Measurements from ENCODE around the gene MCC. TPM values are rescaled to one million over a fixed set of nuclear protein-coding genes. Genes with fewer than 3 reads are reported as not detected.
A peak's percentile ranks its signal among the peaks of the same experiment; 100 is the strongest.

The MCC gene
- total RNA-seq, 6 donors from 2014 or later: 12.1 to 67.1 (median 21.3) TPM

DNA sequence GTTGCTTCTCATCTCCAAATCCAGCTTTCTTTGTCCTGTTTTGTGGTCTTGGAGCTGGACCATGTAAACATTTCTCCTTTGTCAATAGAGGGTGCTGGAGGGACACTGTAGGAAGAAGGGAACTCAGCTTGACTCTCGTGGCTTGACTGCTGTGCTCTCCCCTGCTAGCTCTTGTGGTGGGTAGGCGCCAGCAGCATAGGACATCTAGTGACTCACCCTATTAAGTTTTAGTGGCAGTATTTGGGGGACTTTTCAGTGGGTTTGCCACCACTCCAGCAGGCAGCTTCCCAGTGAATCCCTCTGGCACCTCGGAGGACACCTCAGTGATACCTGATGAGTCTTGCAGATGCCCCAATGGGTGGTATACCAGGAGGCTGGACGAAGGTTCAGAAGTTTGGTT is 151.3 kb downstream of the MCC start:
- Histone ChIP-seq H3K4me1 (no peaks in the 10 kb centered on the region), H3K27me3 (no peaks in the 10 kb centered on the region), H3K9me3 (no peaks in the 10 kb centered on the region), H3K27ac (no peak overlapping the region), H3K4me3 (no peak overlapping the region), H3K36me3 (no peaks in the 10 kb centered on the region)
- no peak for TF ChIP-seq POLR2A (IDR thresholded peaks at IDR 0.05)
- TF ChIP-seq, protein P1, sequence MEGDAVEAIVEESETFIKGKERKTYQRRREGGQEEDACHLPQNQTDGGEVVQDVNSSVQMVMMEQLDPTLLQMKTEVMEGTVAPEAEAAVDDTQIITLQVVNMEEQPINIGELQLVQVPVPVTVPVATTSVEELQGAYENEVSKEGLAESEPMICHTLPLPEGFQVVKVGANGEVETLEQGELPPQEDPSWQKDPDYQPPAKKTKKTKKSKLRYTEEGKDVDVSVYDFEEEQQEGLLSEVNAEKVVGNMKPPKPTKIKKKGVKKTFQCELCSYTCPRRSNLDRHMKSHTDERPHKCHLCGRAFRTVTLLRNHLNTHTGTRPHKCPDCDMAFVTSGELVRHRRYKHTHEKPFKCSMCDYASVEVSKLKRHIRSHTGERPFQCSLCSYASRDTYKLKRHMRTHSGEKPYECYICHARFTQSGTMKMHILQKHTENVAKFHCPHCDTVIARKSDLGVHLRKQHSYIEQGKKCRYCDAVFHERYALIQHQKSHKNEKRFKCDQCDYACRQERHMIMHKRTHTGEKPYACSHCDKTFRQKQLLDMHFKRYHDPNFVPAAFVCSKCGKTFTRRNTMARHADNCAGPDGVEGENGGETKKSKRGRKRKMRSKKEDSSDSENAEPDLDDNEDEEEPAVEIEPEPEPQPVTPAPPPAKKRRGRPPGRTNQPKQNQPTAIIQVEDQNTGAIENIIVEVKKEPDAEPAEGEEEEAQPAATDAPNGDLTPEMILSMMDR (IDR thresholded peaks at IDR 0.05): peak in 1 of 6 experiments; percentile 11
- 62% methylated on average over 4 of the region's 4 CpGs; no CpG with 5 or more reads in 1 of the 2 donors for WGBS, 2 donors
- DNase-seq (no peak), ATAC-seq (ENCODE audit: low FRiP score in 2 of 2) (peak; percentile 72 to 73)

DNA sequence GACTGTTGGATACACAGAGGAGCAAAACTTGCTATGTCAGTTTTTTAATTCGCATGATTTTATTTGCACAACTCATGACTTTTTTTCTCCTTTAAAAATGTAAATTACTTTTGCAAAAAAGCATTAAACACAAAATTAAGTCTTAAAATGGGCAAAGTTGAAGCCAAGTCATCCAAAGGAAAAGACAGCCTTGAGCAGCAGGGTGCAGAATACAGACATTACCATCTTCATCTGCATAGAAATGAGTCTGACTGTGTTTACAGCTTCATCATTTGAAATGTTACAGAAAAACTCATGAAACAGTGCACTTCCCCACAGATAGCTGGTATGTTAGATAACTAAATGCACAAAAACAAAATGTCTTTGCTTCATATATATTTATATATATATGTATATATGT is 154.8 kb downstream of the MCC start:
- Histone ChIP-seq H3K36me3 (no peaks in the 10 kb centered on the region), H3K4me3 (no peak overlapping the region), H3K27me3 (no peaks in the 10 kb centered on the region), H3K9me3 (no peaks in the 10 kb centered on the region), H3K4me1 (peaks cover 5 to 9% (median 9%) of the 10 kb centered on the region in 4 donors), H3K27ac (no peak overlapping the region)
- TF ChIP-seq POLR2AphosphoS5 (IDR thresholded peaks at IDR 0.05) (no peak), POLR2A (IDR thresholded peaks at IDR 0.05) (no peak), EP300 (IDR thresholded peaks at IDR 0.05) (no peak)
- no peak for ATAC-seq (ENCODE audit: low FRiP score in 2 of 2)
- DNase-seq: no peak
- WGBS, 2 donors: 75 to 90% methylated on average over 1 of the region's 1 CpG

DNA sequence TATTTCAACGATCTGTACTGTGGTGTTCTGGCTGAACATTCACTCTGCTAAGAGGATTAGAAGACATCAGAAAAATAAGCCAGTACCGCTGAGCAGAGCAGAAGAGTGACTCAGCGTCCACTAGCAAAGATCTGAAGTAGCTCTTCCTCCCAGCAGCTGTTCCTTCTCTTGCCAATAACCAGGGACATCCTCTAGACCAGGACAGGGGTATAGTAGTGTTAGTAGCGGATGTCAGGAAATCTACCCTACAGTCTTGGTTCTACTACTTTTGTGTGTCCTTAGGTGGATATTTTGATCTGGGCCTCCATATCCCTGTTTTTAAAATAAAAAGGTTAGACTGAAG is 157.1 kb downstream of the MCC start:
- H3K27me3 ChIP-seq: no peaks in the 10 kb centered on the region
- 52 to 58% methylated on average over 4 of the region's 4 CpGs for WGBS, 2 donors
- no peak overlapping the region for H3K27ac ChIP-seq
- peaks cover 5 to 9% (median 9%) of the 10 kb centered on the region in 4 donors for H3K4me1 ChIP-seq
- no peak for TF ChIP-seq POLR2AphosphoS5 (IDR thresholded peaks at IDR 0.05)
- TF ChIP-seq, protein P1 (IDR thresholded peaks at IDR 0.05): no peak
- no peak for TF ChIP-seq POLR2A (IDR thresholded peaks at IDR 0.05)
- TF ChIP-seq EP300 (IDR thresholded peaks at IDR 0.05): no peak
- no peak overlapping the region for H3K4me3 ChIP-seq
- ATAC-seq (ENCODE audit: low FRiP score in 2 of 2) (peak in 1 of 2 donors; percentile 82), DNase-seq (no peak)
- H3K9me3 ChIP-seq: no peaks in the 10 kb centered on the region
- H3K36me3 ChIP-seq: no peaks in the 10 kb centered on the region

DNA sequence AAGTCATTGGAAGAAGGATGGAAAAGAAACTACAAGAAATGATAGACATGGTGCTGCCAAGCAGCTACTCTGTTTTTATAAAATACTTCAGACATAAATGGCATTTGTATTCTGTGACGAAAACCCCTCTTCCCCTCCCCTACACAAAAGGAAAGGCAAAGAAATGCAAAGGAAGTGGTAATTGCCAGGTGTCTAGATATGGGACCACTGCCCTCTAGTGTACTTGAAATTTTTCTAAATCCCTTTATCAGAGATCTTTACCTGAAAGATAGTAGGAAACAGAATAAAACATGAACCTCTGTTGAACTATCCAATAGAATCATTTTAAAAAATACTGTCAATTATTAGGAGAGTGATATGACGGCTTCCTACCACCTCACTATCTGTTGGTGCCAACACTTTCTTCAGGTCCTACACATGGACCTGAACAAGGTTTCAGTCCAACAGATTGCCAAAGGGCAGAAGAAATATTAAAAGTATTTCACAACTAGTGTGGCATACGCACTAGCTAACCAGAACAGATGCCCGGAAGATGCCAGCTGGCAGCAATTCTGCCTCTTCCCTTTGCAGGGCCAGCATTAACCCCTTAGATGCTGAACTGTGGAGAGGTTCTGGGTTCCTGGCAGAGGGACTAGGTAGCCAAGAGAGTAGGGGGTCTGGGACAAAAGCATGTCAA is 157.6 kb downstream of the MCC start:
- WGBS, 2 donors: 4 to 11% methylated on average over 4 of the region's 4 CpGs
- Histone ChIP-seq H3K9me3 (no peaks in the 10 kb centered on the region), H3K4me1 (peaks cover 5 to 9% (median 9%) of the 10 kb centered on the region in 4 donors), H3K27me3 (no peaks in the 10 kb centered on the region), H3K36me3 (no peaks in the 10 kb centered on the region), H3K27ac (no peak overlapping the region), H3K4me3 (no peak overlapping the region)
- DNase-seq: no peak
- TF ChIP-seq EP300 (IDR thresholded peaks at IDR 0.05) (no peak), POLR2AphosphoS5 (IDR thresholded peaks at IDR 0.05) (no peak), POLR2A (IDR thresholded peaks at IDR 0.05) (no peak)
- TF ChIP-seq, protein P1 (IDR thresholded peaks at IDR 0.05): peak in 4 of 6 experiments; percentile 24 to 39 (median 34)
- ATAC-seq (ENCODE audit: low FRiP score in 2 of 2): peak in 1 of 2 donors; percentile 61

DNA sequence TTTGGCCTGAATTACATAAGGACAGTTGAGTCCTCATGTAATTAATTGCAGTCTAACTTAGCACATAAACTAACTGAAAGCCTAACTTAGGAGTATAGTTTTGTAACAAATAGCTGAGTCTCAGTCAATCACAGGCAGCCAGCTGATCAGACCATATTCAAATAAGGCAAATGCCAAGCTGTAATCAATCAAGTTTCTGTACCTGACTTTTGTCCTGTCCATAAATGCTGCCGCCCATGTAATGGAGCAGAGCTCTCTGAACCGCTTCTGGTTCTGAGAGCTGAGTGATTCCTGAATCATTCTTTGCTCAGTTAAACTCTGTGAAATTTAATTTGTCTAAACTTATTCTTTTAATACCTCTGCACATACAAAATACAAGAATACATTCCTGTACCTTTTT is 158.3 kb downstream of the MCC start:
- no peak overlapping the region for H3K27ac ChIP-seq
- ATAC-seq (ENCODE audit: low FRiP score in 2 of 2) (no peak), DNase-seq (no peak)
- H3K4me1 ChIP-seq: peaks cover 5 to 9% (median 9%) of the 10 kb centered on the region in 4 donors
- H3K9me3 ChIP-seq: no peaks in the 10 kb centered on the region
- no peaks in the 10 kb centered on the region for H3K27me3 ChIP-seq
- no peaks in the 10 kb centered on the region for H3K36me3 ChIP-seq
- TF ChIP-seq, protein P1 (IDR thresholded peaks at IDR 0.05): no peak
- no peak for TF ChIP-seq EP300 (IDR thresholded peaks at IDR 0.05)
- no peak for TF ChIP-seq POLR2AphosphoS5 (IDR thresholded peaks at IDR 0.05)
- no peak for TF ChIP-seq POLR2A (IDR thresholded peaks at IDR 0.05)
- H3K4me3 ChIP-seq: no peak overlapping the region
- WGBS, 2 donors: 82 to 88% methylated on average over 2 of the region's 2 CpGs

Data from upper lobe of left lung (tissue), 6 donors.